Frontal cortex (tissue), 4 donors: Measurements from ENCODE around the gene CACNA1B. TPM values are rescaled to one million over a fixed set of nuclear protein-coding genes. Genes with fewer than 3 reads are reported as not detected.
"Not testable (repeated sequence)": the region's sequence is repeated elsewhere in the genome, so short reads cannot be mapped to it uniquely, and the experiment has no call there.

ENCODE experiments used
- DNase-seq, 2 donors: peaks; one replicate each; pipeline ENCODE4 v3.0.0; 2012; ENCODE audit warnings: low spot score in 2 of 2
- FAIRE-seq: peaks from 2 replicates; lab custom pipeline; 2012; peaks lifted over from hg19 to GRCh38; lab: Jason Lieb, UNC
- small RNA-seq: library from RNA; depleted of rRNA; stranded (forward); fragments of <200 nt; gene quantifications from one replicate; pipeline ENCODE3, GENCODE V24; 2014
- total RNA-seq: library from RNA; depleted of rRNA; stranded (reverse); fragments of >200 nt; gene quantifications from one replicate; pipeline ENCODE4 v1.2.3, GENCODE V29; 2014
- donor health status: control.
- donor health status: control.
- donor health status: control.

The CACNA1B gene
- total RNA-seq, 1 donor from 2014 or later = 31.4 TPM

- DNase-seq, FAIRE-seq: not testable (repeated sequence)
Measured at GRCh38 chr9:138139096-138139495, 261.5 kb downstream of the CACNA1B start.

DNA sequence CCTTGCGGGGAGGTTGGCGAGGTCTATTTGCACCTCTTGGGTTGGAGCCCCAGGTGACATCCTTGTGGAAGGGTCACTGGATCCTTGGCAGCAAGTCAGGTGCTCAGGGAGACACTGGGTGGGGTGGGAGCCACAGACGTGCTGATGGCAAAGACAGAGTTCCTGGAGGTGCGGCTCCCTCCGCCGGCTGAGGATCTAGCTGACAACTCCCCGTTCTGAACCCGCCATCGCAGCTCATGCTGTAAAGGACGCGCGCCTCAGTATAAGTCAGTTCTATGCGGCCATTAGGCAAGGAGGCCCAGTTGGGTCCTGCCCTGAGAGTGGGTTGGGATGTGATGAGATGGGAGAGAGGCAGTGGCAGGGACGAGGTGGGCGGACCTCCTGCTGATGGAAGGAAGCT, 263.4 kb downstream of the CACNA1B start:
- not testable (repeated sequence) for FAIRE-seq, DNase-seq

- not testable (repeated sequence) for FAIRE-seq, DNase-seq
Measured at GRCh38 chr9:138142528-138143244, 265.1 kb downstream of the CACNA1B start.

DNA sequence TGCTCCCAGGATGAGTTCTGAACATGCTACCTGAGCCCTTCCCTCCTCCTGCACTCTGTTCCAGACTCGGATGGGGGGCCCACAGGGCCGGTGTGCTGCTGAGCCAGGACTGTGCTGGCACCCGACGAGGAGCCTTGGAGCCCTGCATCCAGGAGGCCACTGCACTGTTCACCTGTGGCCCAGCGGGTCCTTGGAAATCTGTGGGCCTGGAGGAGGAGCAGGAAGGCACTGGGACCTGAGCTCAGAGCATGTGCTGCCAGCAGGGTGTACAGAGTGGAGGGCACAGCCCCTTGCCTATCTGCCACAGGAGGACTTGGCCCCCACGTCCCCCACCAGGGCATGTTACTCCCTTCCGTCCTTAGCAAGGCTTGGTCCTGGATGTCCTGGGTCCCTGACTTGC, 265.9 kb downstream of the CACNA1B start:
- FAIRE-seq = not testable (repeated sequence)

GRCh38 chr9:138147556-138147955, 270.0 kb downstream of the CACNA1B start:
- FAIRE-seq = not testable (repeated sequence)

More for the DNA sequence above, 265.9 kb downstream of the CACNA1B start:
- DNase-seq = not testable (repeated sequence)

GRCh38 chr9:138149672-138150656, 272.4 kb downstream of the CACNA1B start:
- DNase-seq, FAIRE-seq: not testable (repeated sequence)

More at GRCh38 chr9:138147556-138147955, 270.0 kb downstream of the CACNA1B start:
- DNase-seq = not testable (repeated sequence)

DNA sequence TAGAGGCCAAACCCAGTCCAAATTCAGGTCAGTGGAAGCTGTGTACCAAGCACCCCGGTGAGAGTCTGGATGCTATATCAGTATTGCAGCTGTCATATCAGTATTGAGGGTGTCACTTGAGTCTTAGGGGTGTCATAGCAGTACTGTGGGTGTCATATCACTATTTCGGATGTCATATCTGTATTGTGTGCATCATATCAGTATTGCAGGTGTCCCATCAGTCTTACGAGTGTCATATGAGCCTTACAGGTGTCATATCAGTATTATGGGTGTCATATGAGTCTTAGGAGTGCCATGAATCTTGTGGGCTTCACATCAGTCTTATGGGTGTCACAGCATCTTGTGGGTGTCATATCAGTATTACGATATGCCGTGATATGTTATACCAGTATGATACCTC, 278.2 kb downstream of the CACNA1B start:
- FAIRE-seq, DNase-seq: not testable (repeated sequence)

DNA sequence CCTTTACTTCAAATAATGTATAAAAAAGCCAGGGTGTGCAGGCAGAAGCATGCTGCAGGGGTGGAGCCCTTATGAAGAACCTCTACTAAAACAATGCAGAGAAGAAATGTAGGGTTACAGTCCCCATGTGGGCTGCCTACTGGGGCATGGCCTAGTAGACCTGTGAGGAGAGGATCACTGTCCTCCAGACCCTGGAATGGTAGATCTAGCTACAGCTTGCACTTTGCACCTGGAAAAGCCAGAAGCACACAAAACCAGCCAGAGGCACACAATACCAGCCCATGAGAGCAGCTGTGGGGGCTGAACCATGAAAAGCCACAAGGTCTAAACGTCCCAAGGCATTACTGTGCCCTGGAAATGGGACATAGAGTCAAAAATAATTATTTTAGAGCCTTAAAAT, 289.2 kb downstream of the CACNA1B start:
- not testable (repeated sequence) for DNase-seq, FAIRE-seq

Small RNA genes lying within 50 kb of the gene (small RNA-seq; reads per million reads assigned to genes)
- gene AL591424.2 (not detected), gene MIR602 (not detected)
